NCI-H774 (cell line): ENCODE measurements around the gene RNF217.
A peak's percentile ranks its signal among the peaks of the same experiment; 100 is the strongest.
"Not testable (repeated sequence)": the region's sequence is repeated elsewhere in the genome, so short reads cannot be mapped to it uniquely, and the experiment has no call there.

Source experiments
- DNase-seq: peaks from one replicate; lab custom pipeline; 2025; lab: John Stamatoyannopoulos, UW

RNF217 gene

DNA sequence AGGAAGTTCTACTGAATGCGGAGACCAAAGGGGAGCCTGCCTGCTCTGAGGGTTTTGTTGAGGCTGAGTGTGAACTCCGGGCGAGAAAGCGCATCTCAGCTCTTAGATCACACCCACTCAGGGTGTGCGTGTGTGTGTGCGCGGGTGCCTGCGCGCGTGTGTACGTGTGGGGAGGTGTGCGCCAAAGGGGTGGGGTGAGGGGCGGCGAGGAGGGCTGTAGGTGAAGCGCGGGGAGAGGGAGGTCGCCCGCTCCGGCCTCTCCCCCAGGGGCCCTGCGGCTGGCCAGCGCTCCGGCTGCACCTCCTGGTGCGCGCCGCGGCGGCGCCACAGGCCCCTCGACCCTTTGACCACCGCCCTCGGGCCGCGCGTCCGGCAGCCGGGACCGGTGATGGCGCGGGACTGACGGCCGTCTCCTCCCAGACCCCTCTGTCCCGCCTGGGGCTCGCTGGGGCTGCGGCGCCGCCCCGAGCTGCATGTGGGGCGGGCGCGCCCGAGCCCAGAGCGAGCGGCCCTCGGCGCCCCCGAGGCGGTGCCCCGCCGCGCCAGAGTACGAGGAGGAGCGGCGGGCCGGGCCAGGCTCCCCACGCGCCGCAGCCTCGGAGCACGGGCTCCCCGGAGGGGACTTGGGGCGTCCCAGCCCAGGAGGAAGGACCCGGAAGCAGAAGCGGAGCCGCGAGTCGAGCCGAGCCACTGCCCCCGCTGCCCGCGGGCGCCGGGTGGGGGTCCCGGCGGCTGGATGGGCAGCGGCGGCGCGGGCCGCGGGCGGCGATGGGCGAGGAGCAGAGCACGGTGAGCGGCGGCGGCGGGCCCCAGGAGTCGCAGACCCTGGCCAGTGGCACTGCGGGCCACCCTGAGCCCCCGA is at the start of gene RNF217:
RNF217 (plus strand) TSS at position 661 of the 862 bp plus-strand sequence; CDS start at position 769, 108 bp downstream.
- peak; percentile 24 for DNase-seq

GRCh38 chr6:124913056-124913455 is 49.2 kb upstream of the RNF217 start:
- DNase-seq: no peak

- no peak for DNase-seq
Measured at GRCh38 chr6:124917769-124918168, 44.5 kb upstream of the RNF217 start.

DNA sequence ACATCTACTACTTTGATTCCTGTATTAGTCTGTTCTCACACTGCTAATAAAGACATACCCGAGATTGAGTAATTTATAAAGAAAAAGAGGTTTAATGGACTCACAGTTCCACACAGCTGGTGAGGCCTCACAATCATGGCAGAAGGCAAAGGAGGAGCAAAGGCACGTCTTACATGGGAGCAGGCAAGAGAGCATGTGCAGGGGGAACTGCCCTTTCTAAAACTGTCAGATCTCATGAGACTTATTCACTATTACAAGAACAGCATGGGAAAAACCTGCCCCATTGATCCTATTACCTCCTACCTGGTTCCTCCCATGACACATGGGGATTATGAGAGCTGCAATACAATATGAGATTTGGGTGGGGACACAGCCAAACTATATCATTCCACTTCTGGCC is 42.5 kb upstream of the RNF217 start:
- DNase-seq: not testable (repeated sequence)

- peak; percentile 16 for DNase-seq
Measured at GRCh38 chr6:124924333-124924759, 37.9 kb upstream of the RNF217 start.

DNA sequence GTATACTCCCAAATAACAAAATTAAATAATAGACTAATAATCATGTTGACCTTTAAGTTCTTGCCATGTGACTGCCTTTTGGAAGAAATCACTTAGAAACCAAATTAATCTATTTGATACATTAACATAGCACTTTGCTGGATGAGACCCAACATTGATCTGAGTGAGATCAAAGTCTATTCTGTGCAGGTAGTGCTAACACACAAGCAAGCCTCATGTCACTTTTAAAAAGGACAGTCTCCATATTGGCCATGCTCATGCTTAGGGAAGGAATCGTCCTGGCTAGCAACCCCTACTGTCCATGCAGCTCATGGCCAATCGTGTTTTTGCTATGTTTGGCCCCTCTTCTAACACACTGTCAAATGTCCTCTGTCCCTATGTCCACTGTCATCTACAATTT is 35.8 kb upstream of the RNF217 start:
- DNase-seq: no peak

DNA sequence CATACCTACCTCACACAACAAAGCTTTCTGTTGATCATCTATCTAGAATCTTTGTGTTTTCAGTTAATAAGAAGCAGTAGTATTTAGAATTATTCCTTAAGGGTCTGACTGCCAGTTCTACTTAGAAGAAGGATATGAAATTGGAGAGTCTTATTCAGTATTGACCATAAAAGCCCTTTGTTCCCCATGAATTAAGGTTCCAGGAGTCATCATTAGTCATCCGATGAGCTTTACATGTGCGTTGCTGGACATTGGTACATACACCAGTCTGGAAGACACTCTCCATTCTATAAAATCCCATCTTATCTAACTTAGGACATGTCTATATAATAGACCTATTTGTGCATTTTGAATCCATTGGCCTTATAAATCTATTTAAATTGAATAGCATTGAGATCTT is 34.4 kb upstream of the RNF217 start:
- DNase-seq: no peak

- no peak for DNase-seq
Measured at GRCh38 chr6:124928851-124929250, 33.4 kb upstream of the RNF217 start.

GRCh38 chr6:124937645-124938044 is 24.6 kb upstream of the RNF217 start:
- DNase-seq: no peak

GRCh38 chr6:124941259-124941658 is 21.0 kb upstream of the RNF217 start:
- DNase-seq: no peak

DNA sequence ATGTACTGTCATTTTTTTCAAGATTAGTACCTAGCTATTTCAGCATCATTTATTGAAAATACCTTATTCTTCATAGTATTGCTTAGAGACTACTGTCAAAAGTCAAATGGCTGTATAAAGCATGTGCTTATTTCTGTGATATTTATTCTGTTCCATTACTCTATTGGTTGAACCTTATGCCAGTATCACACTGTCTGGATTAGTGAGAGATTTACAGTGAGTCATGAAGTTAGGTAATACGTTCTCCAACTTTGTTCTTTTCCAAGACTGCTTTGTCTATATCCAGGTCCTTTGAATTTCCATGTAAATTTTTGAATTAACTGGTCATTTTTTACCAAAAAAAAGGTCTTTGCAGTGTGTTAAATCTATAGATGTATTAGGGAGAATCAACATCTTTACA is 18.6 kb upstream of the RNF217 start:
- no peak for DNase-seq

DNA sequence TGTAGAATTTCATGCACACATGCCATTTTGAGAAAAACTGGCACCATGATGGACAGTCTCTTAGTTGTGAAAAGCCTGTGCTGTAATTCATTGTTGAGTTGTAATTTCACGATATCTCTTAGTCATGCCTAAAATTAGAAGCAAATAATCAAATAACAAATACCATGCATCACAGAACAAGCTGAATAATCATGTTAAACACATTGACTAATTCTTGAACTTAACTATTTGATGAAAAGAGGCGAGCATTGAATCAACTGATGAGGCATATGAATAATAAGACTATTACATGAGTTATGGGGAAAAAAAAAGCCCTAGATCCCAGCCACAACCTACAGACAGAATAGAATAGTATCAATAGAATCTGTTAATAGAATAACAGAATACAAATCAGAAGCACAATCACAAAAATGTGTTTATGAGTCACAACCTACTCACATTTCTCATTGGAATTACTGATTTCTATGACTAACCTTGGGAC is 14.2 kb upstream of the RNF217 start:
- DNase-seq: no peak

DNA sequence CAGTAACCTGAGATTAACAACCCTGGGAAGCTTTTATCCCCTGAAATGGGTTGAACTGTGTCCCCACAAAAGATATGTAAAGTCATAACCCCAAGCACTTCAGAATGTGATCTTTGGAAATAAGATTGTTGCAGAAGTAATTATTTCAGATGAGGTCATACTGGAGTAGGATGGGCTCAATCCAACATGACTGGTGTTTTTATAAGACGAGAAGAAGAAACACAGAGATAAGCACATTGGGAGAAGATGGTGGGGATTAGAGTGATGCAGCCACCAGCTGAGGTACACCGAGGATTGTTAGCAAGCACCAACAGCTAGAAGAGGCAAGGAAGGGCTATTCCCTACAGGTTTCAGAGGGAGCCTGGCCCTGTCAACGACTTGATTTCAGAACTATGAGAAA is 12.5 kb upstream of the RNF217 start:
- no peak for DNase-seq

DNA sequence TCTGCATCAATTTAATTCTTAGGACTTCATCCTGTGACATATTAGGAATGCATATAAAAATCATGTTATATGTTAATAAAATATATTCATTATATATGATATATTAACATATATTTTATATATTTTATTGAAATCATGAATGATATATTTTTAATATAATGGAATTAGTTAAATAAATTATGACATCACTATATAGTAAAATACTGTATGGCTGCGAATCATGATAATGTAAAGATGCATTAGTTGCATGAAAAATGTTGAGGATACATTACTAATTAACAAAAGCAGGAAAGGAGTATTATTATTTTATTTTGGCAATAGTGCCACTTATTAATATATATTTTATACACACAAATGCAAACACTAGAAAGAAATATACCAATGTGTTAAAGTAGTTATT is 8.4 kb upstream of the RNF217 start:
- no peak for DNase-seq

DNA sequence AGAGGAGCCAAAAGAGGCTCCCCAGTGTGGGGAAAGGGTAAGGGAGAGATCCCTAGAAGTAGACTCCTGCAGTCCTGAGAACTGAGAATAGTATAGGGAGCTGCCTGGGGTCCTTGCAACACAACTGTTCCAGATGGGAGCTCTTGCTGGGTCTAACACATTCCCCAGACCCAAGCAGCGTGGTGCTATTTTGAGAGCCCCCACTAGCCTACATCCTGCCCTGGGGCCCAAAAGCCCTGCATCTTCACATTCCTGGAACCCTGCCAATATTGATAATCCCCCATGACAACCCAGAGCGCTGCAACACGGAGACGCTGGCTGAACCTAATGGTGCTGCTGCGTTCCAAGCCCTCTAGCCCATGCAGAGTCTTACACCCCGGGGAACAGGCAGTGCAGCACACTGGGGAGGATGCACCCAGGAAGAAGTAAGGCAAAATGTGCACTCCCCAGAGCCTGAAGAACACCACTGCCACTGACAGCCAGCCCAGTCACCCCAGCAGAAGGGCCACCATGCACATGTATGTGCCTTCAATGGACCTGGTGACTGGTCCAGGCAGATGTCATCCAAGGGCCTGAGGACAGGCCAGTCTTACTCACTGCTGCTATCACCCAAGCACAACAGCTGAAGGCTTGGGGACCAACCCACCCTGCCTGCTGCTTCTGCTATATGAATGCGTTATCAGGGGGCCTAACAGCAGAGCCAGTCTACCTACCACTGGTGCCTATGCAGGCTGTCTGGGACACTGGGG is 7.0 kb upstream of the RNF217 start:
- no peak for DNase-seq

DNA sequence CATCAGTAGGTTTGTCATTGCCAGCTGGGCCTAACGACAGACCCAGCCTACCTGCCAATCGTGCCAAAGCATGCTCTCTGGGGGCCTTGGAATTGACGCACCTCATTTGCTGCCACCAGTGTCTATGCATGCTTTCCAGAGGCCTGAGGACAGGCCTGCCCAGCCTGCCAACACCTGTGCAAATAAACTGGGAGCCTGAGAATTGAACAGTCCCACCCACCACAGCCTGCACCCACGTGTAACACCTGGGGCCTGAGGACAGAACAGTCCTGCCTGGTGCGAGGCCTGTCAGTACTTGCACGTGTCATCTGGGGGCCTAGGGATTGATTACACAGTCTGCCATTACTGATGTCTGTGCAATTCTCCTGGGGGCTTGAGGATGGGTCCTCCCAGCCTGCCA is 6.2 kb upstream of the RNF217 start:
- DNase-seq: peak; percentile 20

DNA sequence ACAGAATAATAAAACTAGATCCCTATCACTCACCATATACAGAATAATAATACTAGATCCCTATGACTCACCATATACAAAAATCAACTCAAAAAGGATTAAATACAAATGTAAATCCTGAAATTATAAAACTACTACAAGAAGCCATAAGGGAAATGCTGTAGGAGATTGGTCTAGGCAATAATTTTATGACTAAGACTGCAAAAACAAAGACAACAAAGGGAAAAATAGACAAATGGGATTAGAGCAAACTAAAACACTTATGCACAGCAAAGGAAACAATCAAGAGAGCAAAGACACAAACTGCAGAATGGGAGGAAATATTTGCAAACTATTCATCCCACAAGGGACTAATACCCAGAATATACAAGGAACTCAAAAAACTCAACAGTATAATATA is 4.1 kb upstream of the RNF217 start:
- no peak for DNase-seq

GRCh38 chr6:124958759-124959354 is 3.4 kb upstream of the RNF217 start:
- DNase-seq: no peak

- DNase-seq: no peak
Measured at GRCh38 chr6:124960757-124961463, 1.3 kb upstream of the RNF217 start.

GRCh38 chr6:124961464-124961776 is 817 bp upstream of the RNF217 start:
- DNase-seq: no peak

DNA sequence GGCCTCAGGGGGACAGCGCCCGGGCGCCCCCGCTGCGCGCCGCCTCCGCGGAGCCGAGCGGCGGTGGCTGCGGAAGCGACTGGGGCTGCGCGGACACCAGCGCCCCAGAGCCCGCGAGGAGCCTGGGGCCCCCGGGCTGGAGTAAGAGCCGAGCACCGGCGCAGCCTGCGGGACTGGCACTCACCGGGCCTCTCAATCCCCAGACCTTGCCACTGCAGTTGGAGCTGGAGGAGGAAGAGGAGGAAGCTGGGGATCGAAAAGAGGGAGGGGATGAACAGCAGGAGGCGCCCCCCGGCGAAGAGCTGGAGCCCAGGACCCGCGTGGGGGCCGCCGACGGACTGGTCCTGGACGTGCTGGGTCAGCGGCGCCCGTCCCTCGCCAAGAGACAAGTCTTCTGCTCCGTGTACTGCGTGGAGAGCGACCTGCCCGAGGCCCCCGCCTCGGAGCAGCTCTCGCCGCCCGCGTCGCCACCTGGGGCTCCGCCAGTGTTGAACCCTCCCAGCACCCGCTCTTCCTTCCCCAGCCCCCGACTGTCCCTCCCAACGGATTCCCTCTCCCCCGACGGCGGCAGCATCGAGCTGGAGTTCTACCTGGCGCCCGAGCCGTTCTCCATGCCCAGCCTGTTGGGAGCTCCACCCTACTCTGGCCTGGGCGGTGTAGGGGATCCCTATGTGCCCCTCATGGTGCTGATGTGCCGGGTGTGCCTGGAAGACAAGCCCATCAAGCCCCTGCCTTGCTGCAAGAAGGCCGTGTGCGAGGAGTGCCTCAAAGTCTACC is 590 bp downstream of the RNF217 start:
- no peak for DNase-seq

- no peak for DNase-seq
Measured at GRCh38 chr6:124963416-124963785, 1.2 kb downstream of the RNF217 start.
